MCF 10A (cell line): ENCODE measurements around the gene MDP1. TPM values are rescaled to one million over a fixed set of nuclear protein-coding genes. Genes with fewer than 3 reads are reported as not detected.

Source experiments
- BruUV-seq: library from RNA; stranded (reverse); fragments of 400-500 nt; replicated peaks from 2 replicates; lab custom pipeline; 2021; lab: Mats Ljungman, UMichigan
- CTCF ChIA-PET: fragments of 300-600 bp; sonication (Branson Sonifier 250); formaldehyde crosslinking; extraction: SDS; loops from one replicate; lab custom pipeline; 2021; ENCODE audit warnings: antibody characterized with exemption, inconsistent platforms; lab: Yijun Ruan, JAX
- POLR2A ChIA-PET: fragments of 300-600, 350-650 bp; sonication (Branson Sonifier 250); formaldehyde crosslinking; extraction: SDS; loops from one replicate; lab custom pipeline; 2020; ENCODE audit warnings: antibody characterized with exemption, inconsistent platforms; lab: Yijun Ruan, JAX
- DNase-seq: peaks from one replicate; pipeline ENCODE4 v3.0.0-alpha.2; 2018; ENCODE audit not compliant: unreplicated experiment
- H3K27ac Mint-ChIP-seq: one replicate; pipeline ENCODE4 v1.8.0; 2022; ENCODE audit warnings: mild to moderate bottlenecking, low read depth, mixed read lengths; ENCODE audit not compliant: unreplicated experiment
- H3K27me3 Mint-ChIP-seq: one replicate; pipeline ENCODE4 v1.8.0; 2022; ENCODE audit warnings: mixed read lengths; ENCODE audit not compliant: insufficient read depth, unreplicated experiment
- H3K36me3 Mint-ChIP-seq: one replicate; pipeline ENCODE4 v1.8.0; 2022; ENCODE audit warnings: mild to moderate bottlenecking, moderate library complexity, mixed read lengths; ENCODE audit not compliant: insufficient read depth, unreplicated experiment
- H3K4me1 Mint-ChIP-seq: one replicate; pipeline ENCODE4 v1.8.0; 2022; ENCODE audit warnings: mixed read lengths; ENCODE audit not compliant: insufficient read depth, unreplicated experiment
- H3K4me3 Mint-ChIP-seq: one replicate; pipeline ENCODE4 v1.8.0; 2022; ENCODE audit warnings: mild to moderate bottlenecking, moderate library complexity, mixed read lengths; ENCODE audit not compliant: unreplicated experiment
- H3K9me3 Mint-ChIP-seq: one replicate; pipeline ENCODE4 v1.8.0; 2022; ENCODE audit warnings: mixed read lengths; ENCODE audit not compliant: unreplicated experiment
- intact Hi-C: fragments of 100-400 bp; cut with micrococcal nuclease; formaldehyde crosslinking; loops from 2 replicates; pipeline ENCODE4 v1.14.1; 2022
- total RNA-seq: library from RNA; stranded (reverse); gene quantifications from 2 replicates; pipeline ENCODE4 v1.2.3, GENCODE V29; 2022
- TF ChIP-seq, protein P1 (sequence below): fragments of 200-600 bp; IDR thresholded peaks from one replicate; pipeline ENCODE4 v1.8.0; 2022; ENCODE audit warnings: antibody characterized with exemption, mild to moderate bottlenecking; ENCODE audit not compliant: unreplicated experiment

MDP1 gene
- total RNA-seq, 1 experiment from 2014 or later = 20.2 TPM

- Mint-ChIP-seq H3K9me3 (no peaks in the 10 kb centered on the region), H3K36me3 (peaks cover 27% of the 10 kb centered on the region), H3K4me3 (no peak within 1 kb of the TSS), H3K4me1 (peaks cover 8% of the 10 kb centered on the region), H3K27me3 (no peaks in the 10 kb centered on the region), H3K27ac (no peak within 1 kb of the TSS)
- DNase-seq = no peak
- TF ChIP-seq, protein P1, sequence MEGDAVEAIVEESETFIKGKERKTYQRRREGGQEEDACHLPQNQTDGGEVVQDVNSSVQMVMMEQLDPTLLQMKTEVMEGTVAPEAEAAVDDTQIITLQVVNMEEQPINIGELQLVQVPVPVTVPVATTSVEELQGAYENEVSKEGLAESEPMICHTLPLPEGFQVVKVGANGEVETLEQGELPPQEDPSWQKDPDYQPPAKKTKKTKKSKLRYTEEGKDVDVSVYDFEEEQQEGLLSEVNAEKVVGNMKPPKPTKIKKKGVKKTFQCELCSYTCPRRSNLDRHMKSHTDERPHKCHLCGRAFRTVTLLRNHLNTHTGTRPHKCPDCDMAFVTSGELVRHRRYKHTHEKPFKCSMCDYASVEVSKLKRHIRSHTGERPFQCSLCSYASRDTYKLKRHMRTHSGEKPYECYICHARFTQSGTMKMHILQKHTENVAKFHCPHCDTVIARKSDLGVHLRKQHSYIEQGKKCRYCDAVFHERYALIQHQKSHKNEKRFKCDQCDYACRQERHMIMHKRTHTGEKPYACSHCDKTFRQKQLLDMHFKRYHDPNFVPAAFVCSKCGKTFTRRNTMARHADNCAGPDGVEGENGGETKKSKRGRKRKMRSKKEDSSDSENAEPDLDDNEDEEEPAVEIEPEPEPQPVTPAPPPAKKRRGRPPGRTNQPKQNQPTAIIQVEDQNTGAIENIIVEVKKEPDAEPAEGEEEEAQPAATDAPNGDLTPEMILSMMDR = no peak
- CTCF ChIA-PET = interaction anchor here (0.6 to 3.1 kb wide), 3 partner anchors 11 to 17 kb away, joined by 3 to 21 read pairs (median 6); partner anchors contain the start of genes IPO4 and IRF9
- no TSS peak for BruUV-seq
- POLR2A ChIA-PET = interaction anchor here (0.6 kb wide), 2 partner anchors 10 to 57 kb away, joined by 3 read pairs; partner anchors contain the start of genes DCAF11 and NRL
- intact Hi-C loops = no loop called here
Measured at GRCh38 chr14:24171422-24172260, 44.2 kb downstream of the MDP1 start, which contains the start of gene REC8. Gene REC8, plus strand, starts transcription at chr14:24172080. Its CDS starts 473 bp downstream, at chr14:24172553.

DNA sequence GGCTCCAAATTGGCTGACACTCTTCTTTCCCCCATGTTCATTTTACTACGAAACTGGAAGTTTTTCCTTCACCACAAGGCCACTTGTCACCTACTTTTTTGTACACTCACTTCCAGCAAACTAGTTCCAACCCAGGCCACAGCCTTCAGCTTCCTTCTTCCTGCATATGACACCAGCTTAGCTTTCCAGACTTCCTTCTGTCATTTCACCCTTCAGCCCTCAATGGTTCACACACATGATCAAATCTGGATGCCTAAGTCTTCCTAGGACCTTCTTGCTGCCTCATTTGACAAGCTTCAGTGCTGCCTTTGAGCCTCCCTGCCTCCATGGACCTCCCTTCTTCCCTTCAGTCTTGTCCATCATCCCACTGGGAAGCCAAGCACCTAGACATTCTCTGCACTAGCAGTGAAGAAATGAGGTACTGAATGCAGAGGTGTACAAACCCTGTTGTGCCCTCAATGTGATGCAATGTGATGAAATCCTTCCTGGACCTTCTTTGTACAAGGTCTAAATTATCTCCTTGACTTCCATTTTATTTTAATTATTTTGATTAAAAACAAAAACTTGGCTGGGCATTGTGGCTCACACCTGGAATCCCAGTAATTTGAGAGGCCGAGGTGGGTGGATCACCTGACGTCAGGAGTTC lies 48.3 kb downstream of the MDP1 start:
- ChIA-PET POLR2A (interaction anchor here (1.1 kb wide), 2 partner anchors 11 to 26 kb away, joined by 3 to 5 read pairs; partner anchors contain the start of gene EMC9), CTCF (interaction anchor here (1.1 kb wide), 1 partner anchor 12 kb away, joined by 3 read pairs; no protein-coding TSS in a partner anchor)
- no peak overlapping the region for H3K4me3 Mint-ChIP-seq
- peaks cover 8% of the 10 kb centered on the region for H3K4me1 Mint-ChIP-seq
- no peak overlapping the region for H3K27ac Mint-ChIP-seq
- DNase-seq = no peak
- no peaks in the 10 kb centered on the region for H3K9me3 Mint-ChIP-seq
- no peaks in the 10 kb centered on the region for H3K27me3 Mint-ChIP-seq
- no TSS peak for BruUV-seq
- TF ChIP-seq, protein P1 = no peak
- intact Hi-C loops = no loop called here
- H3K36me3 Mint-ChIP-seq = peaks cover 42% of the 10 kb centered on the region

GRCh38 chr14:24165785-24166184 lies 50.1 kb downstream of the MDP1 start:
- Mint-ChIP-seq H3K36me3 (peaks cover 53% of the 10 kb centered on the region), H3K4me1 (peaks cover 12% of the 10 kb centered on the region), H3K27me3 (no peaks in the 10 kb centered on the region), H3K27ac (peak overlapping the region; percentile 64), H3K4me3 (no peak overlapping the region), H3K9me3 (no peaks in the 10 kb centered on the region)
- CTCF ChIA-PET = interaction anchor here (0.6 to 1.6 kb wide), 3 partner anchors 30 to 75 kb away, joined by 3 to 4 read pairs (median 3); partner anchors contain the start of gene PSME1
- no peak for DNase-seq
- intact Hi-C loops = no loop called here
- TF ChIP-seq, protein P1 = no peak
- POLR2A ChIA-PET = interaction anchor here (0.7 kb wide), 1 partner anchor 175 kb away, joined by 3 read pairs; no protein-coding TSS in a partner anchor
- BruUV-seq = no TSS peak
